ENCODE measurements around the gene CENPV.
A peak's percentile ranks its signal among the peaks of the same experiment; 100 is the strongest.

The CENPV gene

GRCh38 chr17:16363749-16364536 lies 10.7 kb upstream of the CENPV start:
- DNase-seq (ENCODE audit: low read depth in 2 of 3, low spot score in 2 of 3): peak in 2 of 3 experiments; percentile 35 to 62

DNA sequence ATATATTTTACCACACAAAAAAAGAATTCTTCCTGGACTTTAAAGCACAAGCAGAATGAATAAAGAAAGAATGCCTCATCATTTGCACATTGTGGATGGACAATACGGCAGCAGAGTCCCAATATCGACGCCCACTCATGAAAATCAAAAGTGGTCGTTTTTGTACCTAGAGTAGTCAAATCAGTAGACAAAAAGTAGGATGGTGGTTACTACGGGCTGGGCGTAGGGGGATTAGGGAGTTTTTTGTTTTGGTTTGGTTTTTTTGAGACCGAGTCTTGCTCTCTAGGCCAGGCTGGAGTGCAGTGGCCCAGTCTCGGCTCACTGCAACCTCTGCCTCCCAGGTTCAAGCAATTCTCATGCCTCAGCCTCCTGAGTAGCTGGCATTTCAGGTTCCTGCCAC lies 8.6 kb upstream of the CENPV start:
- no peak for DNase-seq (ENCODE audit: low read depth in 2 of 3, low spot score in 2 of 3)

DNA sequence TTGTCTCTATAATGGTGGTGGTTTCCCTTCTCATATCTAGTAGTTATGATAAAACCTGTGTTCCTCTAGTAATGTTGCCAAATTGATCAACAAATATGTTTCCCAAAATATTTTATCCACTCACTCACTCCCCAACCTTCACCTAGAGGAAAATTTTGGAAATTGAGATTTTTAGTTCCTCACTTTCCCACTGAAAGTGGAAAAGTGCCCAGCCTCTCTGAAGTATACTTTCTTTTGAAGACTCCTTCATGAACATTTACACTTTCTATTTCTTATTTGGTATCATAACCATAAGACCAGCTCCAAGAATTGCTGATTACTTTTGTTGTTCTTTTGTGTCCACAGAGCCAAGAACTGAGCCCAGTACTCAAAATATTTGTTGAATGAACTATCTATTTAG lies 5.1 kb upstream of the CENPV start:
- DNase-seq (ENCODE audit: low read depth in 2 of 3, low spot score in 2 of 3): no peak

DNA sequence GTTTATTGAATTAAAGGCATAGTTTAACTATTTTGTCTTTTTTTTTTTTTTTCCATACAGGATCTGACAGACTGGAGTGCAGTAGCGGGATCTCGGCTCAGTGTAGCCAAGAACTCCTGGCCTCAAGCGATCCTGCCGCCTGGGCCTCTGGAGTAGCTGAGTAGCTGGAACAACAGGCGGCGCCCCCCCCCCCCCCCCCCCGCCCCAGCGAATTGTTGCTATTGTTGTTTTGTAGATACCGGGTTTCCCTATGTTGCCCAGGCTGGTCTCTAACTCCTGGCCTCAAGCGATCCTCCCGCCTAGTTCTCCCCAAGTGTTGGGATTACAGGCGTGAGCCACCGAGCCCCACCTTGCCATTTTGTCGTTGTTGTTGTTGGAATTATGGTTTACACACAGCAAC lies 1.3 kb upstream of the CENPV start:
- DNase-seq (ENCODE audit: low read depth in 2 of 3, low spot score in 2 of 3): no peak

DNA sequence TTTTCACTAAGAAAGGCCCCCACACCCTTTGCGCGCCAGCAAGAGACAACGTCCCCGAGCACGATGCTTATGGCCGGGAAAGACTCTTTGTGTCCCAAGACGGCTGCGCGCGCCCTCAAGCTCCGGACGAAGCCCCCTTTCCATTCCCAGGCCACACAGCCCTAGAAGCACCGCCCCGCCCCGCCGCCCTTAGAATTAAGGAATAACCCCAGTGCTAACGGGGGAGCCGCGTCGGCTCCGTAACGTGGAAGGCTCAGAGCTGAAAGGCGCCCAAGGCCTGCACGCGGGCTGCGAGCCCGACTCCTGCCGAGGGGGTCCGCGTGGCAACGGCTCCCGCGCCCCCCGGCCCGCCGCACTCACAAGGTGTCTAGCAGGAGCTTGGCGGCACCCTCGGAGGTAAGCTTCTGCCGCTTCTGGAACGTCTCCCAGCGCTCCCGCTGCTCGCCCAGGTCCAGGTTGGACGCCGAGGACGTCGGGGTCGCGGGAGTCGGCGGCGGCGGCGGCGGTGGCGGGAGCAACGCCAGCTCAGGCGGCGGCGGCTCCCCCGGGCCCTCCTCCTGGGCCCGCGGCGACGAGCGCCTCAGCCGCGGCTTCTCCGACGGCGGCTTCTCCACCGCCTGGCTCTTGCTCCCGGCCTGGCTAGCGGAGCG lies 477 bp downstream of the CENPV start:
- peak; percentile 16 to 51 (median 18) for DNase-seq (ENCODE audit: low read depth in 2 of 3, low spot score in 2 of 3)

DNA sequence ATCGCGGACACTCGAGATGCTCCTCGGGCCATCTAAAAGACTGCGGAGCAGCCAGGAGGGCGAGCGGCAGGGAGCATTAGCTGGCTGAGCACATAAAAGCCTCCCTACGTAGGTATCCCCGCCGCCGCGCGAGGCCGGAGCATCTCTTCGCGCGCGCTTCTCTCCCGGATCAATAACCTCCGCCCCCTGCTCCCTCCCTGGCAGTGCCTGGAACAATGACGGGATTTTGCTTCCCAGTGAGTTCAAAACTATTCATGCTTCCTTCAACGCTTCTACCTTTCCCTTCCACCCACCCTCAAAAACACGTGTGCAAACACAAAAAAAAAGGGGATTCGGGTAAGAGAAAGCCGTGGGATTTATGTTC lies 984 bp downstream of the CENPV start:
- peak in 2 of 3 experiments; percentile 9 to 13 for DNase-seq (ENCODE audit: low read depth in 2 of 3, low spot score in 2 of 3)

GRCh38 chr17:16351831-16352230 lies 1.4 kb downstream of the CENPV start:
- DNase-seq (ENCODE audit: low read depth in 2 of 3, low spot score in 2 of 3): no peak

DNA sequence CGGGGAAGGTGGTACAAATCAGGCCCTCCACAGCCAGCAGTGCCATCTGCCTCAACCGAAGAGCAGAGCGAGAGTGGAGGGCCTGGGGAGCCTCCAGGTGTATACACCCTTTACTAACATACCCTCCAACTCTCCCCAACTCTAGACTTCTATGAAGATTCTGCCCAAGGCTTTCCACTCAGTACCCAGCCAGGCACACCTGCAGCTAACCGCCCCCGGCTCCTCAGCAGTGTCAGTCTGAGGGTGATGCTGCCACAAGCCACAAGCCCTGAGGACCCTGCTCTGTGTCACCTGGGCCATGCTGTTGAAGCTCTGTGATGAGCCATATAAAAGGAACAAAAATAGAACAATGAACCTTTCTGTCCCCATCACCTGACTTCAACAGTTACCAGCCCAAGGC lies 3.8 kb downstream of the CENPV start:
- no peak for DNase-seq (ENCODE audit: low read depth in 2 of 3, low spot score in 2 of 3)

GRCh38 chr17:16348586-16348985 lies 4.7 kb downstream of the CENPV start:
- DNase-seq (ENCODE audit: low read depth in 2 of 3, low spot score in 2 of 3): no peak

- no peak for DNase-seq (ENCODE audit: low read depth in 2 of 3, low spot score in 2 of 3)
Measured at GRCh38 chr17:16346721-16347271, 6.5 kb downstream of the CENPV start.

DNA sequence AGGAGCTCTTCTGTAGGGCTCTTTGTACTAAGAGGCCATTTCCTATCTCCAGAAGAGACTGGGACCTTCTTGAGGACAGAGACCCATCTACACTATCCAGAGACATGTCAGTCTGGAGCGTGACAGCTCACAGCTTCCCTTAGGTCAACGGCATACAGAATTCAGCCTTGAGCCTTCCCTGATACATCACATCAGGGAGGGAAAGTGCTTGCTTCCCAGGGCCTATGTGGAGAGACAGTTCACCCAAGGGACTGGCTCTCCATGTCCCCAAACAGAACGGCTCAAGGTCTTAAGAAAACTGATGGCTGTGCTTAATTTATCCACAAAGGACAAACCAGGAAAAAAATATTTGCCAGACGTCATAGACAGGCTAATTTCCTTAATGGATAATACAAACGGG lies 7.7 kb downstream of the CENPV start:
- DNase-seq (ENCODE audit: low read depth in 2 of 3, low spot score in 2 of 3): no peak

DNA sequence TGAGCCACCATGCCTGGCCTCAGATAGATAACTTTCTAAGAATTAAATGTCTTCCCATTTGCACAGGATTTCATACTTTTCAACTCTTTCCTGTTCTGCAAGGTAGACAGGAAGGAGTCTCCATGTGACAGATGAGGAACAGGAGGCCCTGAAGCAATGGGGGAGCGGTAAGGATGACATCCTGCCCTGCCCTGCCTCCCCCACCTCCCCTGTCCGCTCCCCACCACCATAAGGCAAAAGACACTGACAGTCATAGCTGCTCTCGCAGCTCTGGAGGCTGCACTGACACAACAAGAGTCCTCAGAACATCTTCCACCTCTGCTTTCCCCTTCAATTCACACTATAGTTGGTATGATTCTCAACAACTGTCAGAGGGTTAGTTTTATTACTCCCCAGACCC lies 9.7 kb downstream of the CENPV start:
- no peak for DNase-seq (ENCODE audit: low read depth in 2 of 3, low spot score in 2 of 3)

DNA sequence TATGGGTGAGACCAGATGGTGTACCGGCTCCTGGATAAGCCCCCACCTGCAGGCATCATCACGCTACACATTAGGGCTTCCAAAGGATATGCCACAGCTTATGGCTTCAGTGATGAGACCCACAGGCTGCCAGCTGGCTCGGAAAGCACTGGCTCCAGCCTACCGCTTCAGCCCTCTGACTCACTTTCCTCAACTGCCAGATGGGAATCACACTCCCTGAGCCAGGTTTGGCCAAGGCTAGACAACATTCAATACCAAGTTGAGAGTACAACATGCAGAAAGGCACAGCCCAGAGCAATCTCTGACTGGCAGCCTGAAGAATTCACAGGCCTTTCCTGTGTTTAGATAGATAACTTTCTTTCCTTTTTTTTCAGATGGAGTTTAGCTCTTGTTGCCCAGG lies 10.3 kb downstream of the CENPV start:
- DNase-seq (ENCODE audit: low read depth in 2 of 3, low spot score in 2 of 3): no peak

DNA sequence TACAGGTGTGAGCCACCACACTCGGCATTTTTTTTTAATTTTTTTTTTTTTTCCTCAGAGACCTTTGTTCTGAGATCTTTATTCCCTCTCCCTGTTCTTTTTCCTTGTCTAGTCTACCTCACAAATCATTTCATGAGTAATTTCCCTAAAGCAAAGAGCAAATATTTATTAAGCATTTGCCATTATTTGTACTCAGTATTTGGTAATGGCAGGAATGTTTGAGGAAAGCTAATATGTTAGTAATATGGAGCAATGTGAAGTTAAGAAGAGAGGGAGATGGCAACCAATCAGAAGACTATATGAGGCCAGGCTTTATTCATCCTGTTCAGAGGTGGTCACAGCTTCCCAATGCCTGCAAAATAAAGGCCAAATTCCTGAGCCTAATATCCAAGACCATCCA lies 13.3 kb downstream of the CENPV start:
- no peak for DNase-seq (ENCODE audit: low read depth in 2 of 3, low spot score in 2 of 3)

DNA sequence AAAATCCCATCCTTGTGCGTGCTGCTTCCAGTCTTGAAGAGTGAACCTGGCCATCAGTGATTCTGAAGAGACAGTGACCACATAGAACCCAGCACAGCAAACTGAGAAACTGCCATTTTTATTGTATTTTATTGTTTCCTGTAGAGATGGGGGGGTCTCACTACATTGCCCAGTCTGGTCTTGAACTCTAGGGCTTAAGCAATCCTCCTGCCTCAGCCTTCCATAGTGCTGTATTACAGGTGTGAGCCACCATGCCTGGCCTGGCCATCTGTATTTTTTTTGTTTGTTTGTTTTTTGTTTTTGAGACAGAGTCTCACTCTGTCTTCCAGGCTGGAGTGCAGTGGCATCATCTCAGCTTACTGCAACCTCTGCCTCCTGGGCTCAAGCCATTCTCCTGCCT lies 13.9 kb downstream of the CENPV start:
- DNase-seq (ENCODE audit: low read depth in 2 of 3, low spot score in 2 of 3): no peak

- DNase-seq (ENCODE audit: low read depth in 2 of 3, low spot score in 2 of 3): no peak
Measured at GRCh38 chr17:16338391-16338790, 14.9 kb downstream of the CENPV start.

DNA sequence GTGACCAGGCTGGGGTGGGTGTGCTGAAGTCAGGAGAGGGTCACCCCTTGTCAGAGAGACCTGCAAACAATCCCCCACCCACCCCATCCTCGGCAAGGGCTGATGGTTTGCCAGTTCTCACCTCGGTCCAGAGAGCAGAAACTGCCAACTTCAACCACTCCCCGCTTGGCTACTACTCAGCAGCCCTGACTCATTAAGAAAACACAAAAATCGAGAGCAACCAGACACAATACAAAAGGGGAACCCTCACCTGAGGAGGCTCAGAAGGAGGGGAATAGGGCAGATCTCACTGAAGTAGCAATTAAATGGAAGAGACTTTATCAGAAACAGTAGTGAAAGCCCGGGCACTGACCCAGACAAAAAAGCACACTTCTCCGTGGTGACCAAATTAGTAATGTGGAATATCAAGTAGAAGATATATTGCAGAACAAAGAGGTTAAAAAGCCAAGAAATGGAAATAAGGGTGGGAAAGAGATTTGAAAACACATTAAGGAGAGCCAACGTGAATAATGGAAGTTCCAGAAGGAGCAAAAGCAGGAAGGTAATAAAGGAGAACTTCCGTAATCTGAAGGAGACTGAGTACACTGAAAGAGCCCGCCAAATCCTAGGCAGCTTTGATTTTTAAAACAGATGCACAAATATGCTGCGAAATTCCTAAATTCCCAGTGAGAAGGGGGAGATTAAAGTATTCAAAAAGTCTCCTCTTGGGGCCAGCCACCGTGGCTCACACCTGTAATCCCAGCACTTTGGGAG lies 23.6 kb downstream of the CENPV start:
- DNase-seq (ENCODE audit: low read depth in 2 of 3, low spot score in 2 of 3): no peak

DNA sequence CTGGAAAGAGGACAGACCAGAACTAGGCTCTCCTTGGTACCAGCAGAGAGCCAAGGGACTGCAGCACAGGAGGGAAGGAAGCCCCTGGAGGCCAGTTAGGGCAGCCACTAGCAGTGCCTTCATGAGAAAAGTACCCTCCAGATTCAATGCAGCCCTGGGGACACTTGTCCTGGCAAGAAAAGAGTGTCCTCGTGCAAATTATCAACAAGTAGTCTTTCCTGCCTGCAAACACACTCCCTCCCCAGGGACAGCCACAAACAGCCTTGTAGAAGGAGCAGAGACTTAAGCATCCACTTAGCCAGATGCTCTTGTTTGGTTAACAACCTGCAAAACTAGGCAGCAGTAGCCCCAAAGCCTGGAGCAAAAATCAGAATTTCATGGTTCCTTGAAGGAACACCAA lies 24.3 kb downstream of the CENPV start:
- no peak for DNase-seq (ENCODE audit: low read depth in 2 of 3, low spot score in 2 of 3)

DNA sequence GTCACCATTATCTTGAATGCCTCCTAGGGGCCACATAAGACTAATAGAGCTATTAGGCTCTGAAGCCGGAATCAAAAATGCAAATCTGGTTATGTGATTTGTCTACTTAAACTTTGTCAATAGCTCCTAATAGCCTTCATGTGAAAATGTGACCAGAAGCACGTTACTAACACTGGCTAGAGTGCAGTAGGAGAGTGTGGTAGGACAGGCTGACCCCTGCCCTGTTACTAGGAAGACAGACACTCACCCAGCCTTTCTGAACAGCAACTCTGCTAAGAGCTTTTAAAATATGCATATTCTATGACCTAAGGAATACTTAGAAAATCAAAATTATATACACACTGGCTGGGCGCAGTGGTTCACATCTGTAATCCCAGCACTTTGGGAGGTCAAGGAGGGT lies 26.3 kb downstream of the CENPV start:
- DNase-seq (ENCODE audit: low read depth in 2 of 3, low spot score in 2 of 3): no peak

GRCh38 chr17:16325964-16326363 lies 27.3 kb downstream of the CENPV start:
- no peak for DNase-seq (ENCODE audit: low read depth in 2 of 3, low spot score in 2 of 3)

DNA sequence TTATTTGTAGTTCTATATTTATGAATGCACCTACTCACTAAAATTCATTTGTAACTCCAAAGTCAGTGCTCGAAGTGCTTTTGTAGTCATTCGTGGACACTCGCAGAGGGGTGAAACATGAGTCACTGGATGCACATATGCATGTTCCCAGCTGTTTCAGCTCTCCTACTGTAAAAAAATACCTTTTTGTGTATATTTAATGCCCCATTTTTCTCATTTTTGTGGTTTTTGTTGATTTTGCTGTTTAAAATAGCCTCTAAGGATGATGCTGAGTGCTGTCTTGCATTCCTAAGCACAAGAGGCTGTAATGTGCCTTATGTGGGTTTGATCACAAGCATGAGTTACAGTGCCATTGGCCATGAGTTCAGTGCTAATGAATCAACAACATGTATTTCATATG lies 30.6 kb downstream of the CENPV start:
- DNase-seq (ENCODE audit: low read depth in 2 of 3, low spot score in 2 of 3): no peak

- no peak for DNase-seq (ENCODE audit: low read depth in 2 of 3, low spot score in 2 of 3)
Measured at GRCh38 chr17:16319969-16320368, 33.3 kb downstream of the CENPV start.

Data from activated CD8-positive, alpha-beta memory T cell treated with anti-CD3 and anti-CD28 coated beads for 48 hours (primary cell).